ENCODE measurements around the gene LTBP1. TPM values are rescaled to one million over a fixed set of nuclear protein-coding genes. Genes with fewer than 3 reads are reported as not detected.

Gene LTBP1
- total and polyA plus RNA-seq, 10 of the 15 experiments (the other 5 are each of a cell fraction or from before 2014, with no cell fraction given), result 0.01 to 0.28 (median 0.12) TPM; not detected in 2

- TF ChIP-seq CEBPZ (IDR thresholded peaks at IDR 0.05; ENCODE audit: low read depth, low read length), result no peak
Measured at GRCh38 chr2:33267756-33268155, 321.0 kb downstream of the LTBP1 start (continued).

GRCh38 chr2:33268246-33268831 is 321.6 kb downstream of the LTBP1 start:
- Histone ChIP-seq H3K4me1 (ENCODE audit: control insufficient read depth, insufficient read depth, low read length) (peaks cover 10% of the 10 kb centered on the region), H3K4me3 (no peak overlapping the region), H3K9me3 (replicated peaks; ENCODE audit: control insufficient read depth, insufficient read depth, low read length) (peaks cover 14% of the 10 kb centered on the region; the same call in 2 of the 3 replicates), H3K79me2 (ENCODE audit: control insufficient read depth, insufficient read depth, low read length) (no peaks in the 10 kb centered on the region), H2AFZ (ENCODE audit: control insufficient read depth, low read depth, low read length) (no peak overlapping the region), H3K4me2 (ENCODE audit: control insufficient read depth, insufficient read depth) (no peak overlapping the region), H3K27ac (ENCODE audit: control insufficient read depth, insufficient read depth) (no peak overlapping the region), H3K9ac (ENCODE audit: control insufficient read depth, insufficient read depth, low read length) (no peak overlapping the region), H4K20me1 (ENCODE audit: control insufficient read depth, insufficient read depth) (no peaks in the 10 kb centered on the region), H3K27me3 (replicated peaks in 1 of 2; ENCODE audit: control insufficient read depth in 2 of 2, insufficient read depth in 2 of 2, low read length in 1 of 2) (peaks cover 0 to 2% of the 10 kb centered on the region in 2 experiments; a peak in 2 of 4 replicates), H3K36me3 (ENCODE audit: control insufficient read depth in 2 of 2, insufficient read depth in 2 of 2, low read length in 1 of 2) (no peaks in the 10 kb centered on the region)
- intact Hi-C loops (cut with micrococcal nuclease; ENCODE audit: unreplicated experiment), result no loop called here
- in situ Hi-C loops (cut with MboI), result no loop called here
- DNase-seq (ENCODE audit: low read depth, low spot score) (no peak), ATAC-seq (no peak), FAIRE-seq (no peak)
- WGBS (ENCODE audit: insufficient coverage, insufficient replicate concordance, low lambda C conversion rate, missing lambda C conversion rate), result 67% methylated on average over 4 of the region's 4 CpGs
- no TSS peak for BruUV-seq (replicated peaks)
- ChIA-PET SMC1A (ENCODE audit: uncharacterized antibody, unreplicated experiment) (interaction anchor here (1.3 kb wide), 1 partner anchor 39 kb away, joined by 3 read pairs; no protein-coding TSS in a partner anchor), CTCF (no interaction called here), POLR2A (no interaction called here), RAD21 (ENCODE audit: unreplicated experiment) (no interaction called here)
- no peak for TF ChIP-seq ZBTB40 (IDR thresholded peaks at IDR 0.05; ENCODE audit: borderline replicate concordance)
- no peak for TF ChIP-seq KLF5 (IDR thresholded peaks at IDR 0.05; ENCODE audit: partially characterized antibody)
- no peak for TF ChIP-seq SMAD5 (IDR thresholded peaks at IDR 0.05; ENCODE audit: low read depth)
- TF ChIP-seq HSF1 (IDR thresholded peaks at IDR 0.05; ENCODE audit: low read depth, low read length), result no peak
- no peak for TF ChIP-seq CBX5 (IDR thresholded peaks at IDR 0.05; ENCODE audit: low read depth)
- TF ChIP-seq ATF2 (IDR thresholded peaks at IDR 0.05; ENCODE audit: low read length), result no peak
- TF ChIP-seq JUND (IDR thresholded peaks at IDR 0.05; ENCODE audit: low read depth, low read length), result no peak
- TF ChIP-seq ZNF24 (IDR thresholded peaks at IDR 0.05), result no peak
- no peak for TF ChIP-seq ATF3 (IDR thresholded peaks at IDR 0.05; ENCODE audit: borderline replicate concordance, extremely low read depth, low read depth, low read length)
- no peak for TF ChIP-seq IRF4 (IDR thresholded peaks at IDR 0.05; ENCODE audit: low read depth, low read length)

Measured in GM12878 (cell line).